HepG2 (cell line): Measurements from ENCODE around the gene NGF. TPM values are rescaled to one million over a fixed set of nuclear protein-coding genes. Genes with fewer than 3 reads are reported as not detected.

ENCODE experiments used
- ATAC-seq: fragments of 200-7000 bp; cut with Tn5 transposase; 3 replicates; pipeline ENCODE4 v1.9.1; 2020; ENCODE audit warnings: mild to moderate bottlenecking, moderate library complexity
- BruUV-seq: library from RNA; stranded (reverse); fragments of 400-500 nt; replicated peaks from 2 replicates; lab custom pipeline; 2021; lab: Mats Ljungman, UMichigan
- CTCF ChIA-PET: fragments of 300-600 bp; formaldehyde crosslinking; extraction: SDS; loops from one replicate; lab custom pipeline; 2021; ENCODE audit warnings: low total read pairs, inconsistent platforms, low intra/inter-chr PET ratio; lab: Yijun Ruan, JAX
- POLR2A ChIA-PET: fragments of 350-600 bp; sonication (Branson Sonifier 250); formaldehyde crosslinking; loops from one replicate; lab custom pipeline; 2020; ENCODE audit warnings: antibody characterized with exemption, inconsistent platforms; lab: Yijun Ruan, JAX
- DNase-seq: peaks from one replicate; pipeline ENCODE4 v3.0.0-alpha.2; 2015; ENCODE audit warnings: low spot score
- FAIRE-seq: peaks from 3 replicates; lab custom pipeline; 2011; peaks lifted over from hg19 to GRCh38; lab: Jason Lieb, UNC
- H2AFZ ChIP-seq: one replicate; pipeline ENCODE4 v1.6.1; 2011; ENCODE audit warnings: low read length, inconsistent platforms
- H3K27ac ChIP-seq: fragments of 300-600 bp; 3 replicates; pipeline ENCODE4 v1.8.0; 2011; ENCODE audit warnings: mixed run types, mild to moderate bottlenecking, mixed read lengths, low read length, inconsistent platforms; ENCODE audit not compliant: insufficient read depth; ENCODE audit errors: extremely low read length
- H3K27me3 ChIP-seq, 2 experiments: fragments of 200-600 bp in 1 of 2; 2 replicates in 1 of 2; 3 replicates in 1 of 2; pipeline versions ENCODE4 v1.6.0 to v1.8.0; 2011; ENCODE audit warnings: low read length in 2 of 2, mild to moderate bottlenecking in 2 of 2, moderate library complexity in 2 of 2, inconsistent platforms in 1 of 2; ENCODE audit not compliant: insufficient read depth in 2 of 2, control insufficient read depth in 1 of 2
- H3K36me3 ChIP-seq, 2 experiments: fragments of 200-600 bp in 1 of 2; replicated peaks in 1 of 2; 2 replicates in 1 of 2; 3 replicates in 1 of 2; pipeline versions ENCODE4 v1.5.1 to v1.8.0; 2011; ENCODE audit warnings: low read length in 2 of 2, inconsistent platforms in 1 of 2; ENCODE audit not compliant: insufficient read depth in 2 of 2, control insufficient read depth in 1 of 2
- H3K4me1 ChIP-seq: 2 replicates; pipeline ENCODE4 v1.5.1; 2012; ENCODE audit warnings: low read length, inconsistent platforms; ENCODE audit not compliant: insufficient read depth
- H3K4me2 ChIP-seq: 2 replicates; pipeline ENCODE4 v1.6.0; 2011; ENCODE audit warnings: low read depth, low read length, inconsistent platforms
- H3K4me3 ChIP-seq, 3 experiments: fragments of 200-600 bp in 1 of 3; sonication (generic), shearing (Covaris generic) in 1 of 3; replicated peaks in 1 of 3; 2 replicates each; pipeline ENCODE4 v1.5.1; 2011 to 2016; ENCODE audit warnings: low read length in 3 of 3, inconsistent platforms in 2 of 3, low read depth in 2 of 3, mild to moderate bottlenecking in 2 of 3, control low read depth in 1 of 3, mixed read lengths in 1 of 3; ENCODE audit not compliant: insufficient read depth in 1 of 3
- H3K79me2 ChIP-seq: one replicate; pipeline ENCODE4 v1.6.1; 2011; ENCODE audit warnings: low read length, inconsistent platforms; ENCODE audit not compliant: insufficient read depth
- H3K9ac ChIP-seq: 2 replicates; pipeline ENCODE4 v1.6.0; 2011; ENCODE audit warnings: mild to moderate bottlenecking, low read depth, low read length, inconsistent platforms; ENCODE audit not compliant: insufficient read depth
- H3K9me3 ChIP-seq: 2 replicates; pipeline ENCODE4 v1.5.1; 2012; ENCODE audit warnings: mild to moderate bottlenecking, low read length
- H4K20me1 ChIP-seq: 2 replicates; pipeline ENCODE4 v1.6.0; 2011; ENCODE audit warnings: inconsistent platforms, mild to moderate bottlenecking, low read length, moderate library complexity; ENCODE audit not compliant: insufficient read depth
- EED ChIP-seq: sonication (generic); formaldehyde crosslinking; IDR thresholded peaks from 2 replicates; pipeline ENCODE4 v1.5.0; 2020; ENCODE audit warnings: mild to moderate bottlenecking, missing genetic modification reagents
- FOSL1 ChIP-seq: sonication (generic); formaldehyde crosslinking; IDR thresholded peaks from 2 replicates; pipeline ENCODE4 v1.9.0; 2021; ENCODE audit warnings: missing genetic modification reagents, borderline replicate concordance
- GABPA ChIP-seq, 2 experiments: IDR thresholded peaks; 2 replicates each; pipeline ENCODE4 v1.6.1; 2011 to 2016; ENCODE audit warnings: low read depth in 2 of 2, low read length in 1 of 2, missing biosample characterization in 1 of 2, missing genetic modification characterization in 1 of 2
- IKZF4 ChIP-seq: sonication (generic); formaldehyde crosslinking; IDR thresholded peaks from 2 replicates; pipeline ENCODE4 v1.5.1; 2020; ENCODE audit warnings: borderline replicate concordance, mild to moderate bottlenecking, low read depth, missing genetic modification reagents; ENCODE audit errors: not compliant biosample characterization
- MEF2D ChIP-seq: sonication (generic); formaldehyde crosslinking; IDR thresholded peaks from 2 replicates; pipeline ENCODE4 v1.5.1; 2020; ENCODE audit warnings: mild to moderate bottlenecking, missing genetic modification reagents
- NCOA5 ChIP-seq: sonication (generic); formaldehyde crosslinking; IDR thresholded peaks from 2 replicates; pipeline ENCODE4 v1.4.0; 2020; ENCODE audit warnings: missing genetic modification reagents
- PAX8 ChIP-seq: sonication (generic); formaldehyde crosslinking; IDR thresholded peaks from 2 replicates; pipeline ENCODE4 v1.8.0; 2022; ENCODE audit warnings: mild to moderate bottlenecking, missing genetic modification reagents, borderline replicate concordance
- PHF5A ChIP-seq: IDR thresholded peaks from one replicate; pipeline ENCODE4 v1.6.1; 2018; ENCODE audit warnings: low read depth, missing genetic modification reagents; ENCODE audit not compliant: unreplicated experiment
- RBM22 ChIP-seq: fragments of 200-400 bp; formaldehyde crosslinking; optimal IDR thresholded peaks from 2 replicates; pipeline ENCODE3; 2017; ENCODE audit warnings: mild to moderate bottlenecking, low read length, moderate library complexity
- RXRB ChIP-seq: IDR thresholded peaks from 2 replicates; pipeline ENCODE4 v1.6.1; 2016; ENCODE audit warnings: borderline replicate concordance, missing genetic modification reagents, missing compliant biosample characterization
- SRSF4 ChIP-seq: fragments of 200-400 bp; formaldehyde crosslinking; IDR thresholded peaks from one replicate; pipeline ENCODE4 v1.6.1; 2018; ENCODE audit warnings: mild to moderate bottlenecking, low read depth, low read length, moderate library complexity; ENCODE audit not compliant: poor library complexity, severe bottlenecking
- ZNF282 ChIP-seq: fragments of 450-650 bp; IDR thresholded peaks from 2 replicates; pipeline ENCODE4 v1.6.1; 2018; ENCODE audit not compliant: partially characterized antibody
- ZNF589 ChIP-seq: sonication (generic); formaldehyde crosslinking; conservative IDR thresholded peaks from 2 replicates; pipeline ENCODE4 v1.8.0; 2022; ENCODE audit warnings: mild to moderate bottlenecking, moderate library complexity, missing genetic modification reagents
- ZNF614 ChIP-seq: IDR thresholded peaks from 2 replicates; pipeline ENCODE4 v1.6.1; 2018; ENCODE audit warnings: missing biosample characterization, missing genetic modification reagents, inconsistent platforms, borderline replicate concordance
- ZNF816 ChIP-seq: sonication (generic); formaldehyde crosslinking; IDR thresholded peaks from 2 replicates; pipeline ENCODE4 v1.8.0; 2022; ENCODE audit warnings: missing genetic modification reagents, mild to moderate bottlenecking, borderline replicate concordance
- WGBS: methylation state at CpG from one replicate; pipeline ENCODE4 v1.1.6; 2017; ENCODE audit warnings: low lambda C conversion rate; 5-methylcytosine and 5-hydroxymethylcytosine counted together
- in situ Hi-C: cut with HindIII; loops from 2 replicates; pipeline ENCODE4 v1.10.0; 2017; ENCODE audit warnings: low pct_unique_long_range_greater_than_20kb; ENCODE audit not compliant: extremely low pct_ligation_motif_present
- intact Hi-C: fragments of 100-400 bp; cut with micrococcal nuclease; formaldehyde crosslinking; loops from one replicate; pipeline ENCODE4 v1.10.0; 2022; ENCODE audit not compliant: unreplicated experiment
- polyA plus RNA-seq, 8 experiments: library from polyadenylated mRNA; depleted of rRNA in 3 of 8; stranded (reverse) in 7 of 8; unstranded in 1 of 8; fragments of >200 nt; fragmentation: Illumina TruSeq in 4 of 8; extraction: Trizol in 4 of 8; gene quantifications; 2 replicates each; pipeline versions ENCODE4 v1.2.1 to v1.2.3, GENCODE V29; 2011 to 2016; ENCODE audit warnings: low read depth in 4 of 8, missing spikeins in 1 of 8, mixed read lengths in 1 of 8; ENCODE audit not compliant: insufficient read depth in 1 of 8
- total RNA-seq, 5 experiments: library from RNA; depleted of rRNA; stranded (reverse); fragments of >200 nt; fragmentation: Illumina TruSeq; extraction: Trizol; gene quantifications; 2 replicates each; pipeline ENCODE4 v1.2.3, GENCODE V29; 2016; ENCODE audit warnings: low read depth in 1 of 5
- TF ChIP-seq, protein P1 (sequence below): sonication (generic); formaldehyde crosslinking; IDR thresholded peaks from 2 replicates; pipeline ENCODE4 v1.9.0; 2021; ENCODE audit warnings: missing genetic modification reagents, borderline replicate concordance
- TF ChIP-seq, protein P2 (sequence below): sonication (generic); formaldehyde crosslinking; IDR thresholded peaks from 2 replicates; pipeline ENCODE4 v1.9.0; 2021; ENCODE audit warnings: missing genetic modification reagents, borderline replicate concordance

The NGF gene
- total and polyA plus RNA-seq, 2 of the 13 experiments (the other 11 are each of a cell fraction or from before 2014, with no cell fraction given), result not detected

DNA sequence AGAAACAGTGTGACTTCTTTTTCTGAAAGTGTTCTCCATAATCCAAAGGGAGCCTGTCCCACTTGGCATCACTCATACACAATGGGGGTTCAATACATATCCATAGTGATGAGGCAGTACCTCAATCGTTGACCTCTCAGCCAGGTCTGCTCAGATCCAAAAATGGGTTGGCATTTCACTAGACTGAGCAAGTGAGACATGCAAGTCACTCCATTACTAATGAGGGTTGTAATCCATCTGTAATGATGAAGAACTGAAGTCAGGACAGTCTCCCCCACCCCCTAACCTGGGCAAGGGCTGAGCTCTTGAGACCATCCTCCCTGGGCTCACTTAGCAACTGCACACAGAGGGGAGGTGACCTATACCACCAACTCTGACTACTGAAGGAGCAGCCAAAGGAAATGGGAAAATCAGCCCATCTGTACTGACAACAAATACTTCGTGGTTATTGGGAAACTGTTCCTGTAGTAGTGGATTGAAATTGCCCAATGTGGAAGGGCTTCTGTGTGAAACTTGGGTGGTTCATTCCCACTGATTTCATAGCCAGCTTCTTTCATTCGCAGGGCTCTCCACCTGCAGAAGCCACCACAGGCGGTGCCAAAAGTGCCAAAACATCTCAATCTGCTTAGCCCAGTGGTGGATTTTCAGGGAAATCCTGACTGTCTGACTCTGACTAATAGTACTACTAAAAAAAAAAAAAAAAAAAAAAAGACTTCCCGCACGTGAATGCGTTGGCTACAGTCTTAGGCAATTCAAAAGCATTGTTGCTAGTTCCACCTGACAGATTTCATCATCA, 5.0 kb downstream of the NGF start:
- no TSS peak for BruUV-seq
- FAIRE-seq (no peak), ATAC-seq (no peak), DNase-seq (no peak)
- H3K4me2 ChIP-seq, result no peak overlapping the region
- intact Hi-C loops, result no loop called here
- in situ Hi-C loops, result no loop called here
- H3K36me3 ChIP-seq, result no peaks in the 10 kb centered on the region
- TF ChIP-seq ZNF282 (no peak), ZNF614 (CRISPR knock-in tag) (no peak), ZNF816 (CRISPR knock-in tag) (no peak), IKZF4 (CRISPR knock-in tag) (no peak), EED (CRISPR knock-in tag) (no peak), NCOA5 (CRISPR knock-in tag) (no peak), PAX8 (CRISPR knock-in tag) (no peak), SRSF4 (no peak), ZNF589 (no peak), MEF2D (CRISPR knock-in tag) (no peak), RBM22 (no peak), RXRB (no peak), FOSL1 (CRISPR knock-in tag) (no peak), PHF5A (CRISPR knock-in tag) (no peak), GABPA (IDR thresholded peaks at IDR 0.05; ENCODE audit: low read depth, low read length) (no peak), GABPA (CRISPR knock-in tag; IDR thresholded peaks at IDR 0.05; ENCODE audit: low read depth) (no peak)
- TF ChIP-seq, protein P1, sequence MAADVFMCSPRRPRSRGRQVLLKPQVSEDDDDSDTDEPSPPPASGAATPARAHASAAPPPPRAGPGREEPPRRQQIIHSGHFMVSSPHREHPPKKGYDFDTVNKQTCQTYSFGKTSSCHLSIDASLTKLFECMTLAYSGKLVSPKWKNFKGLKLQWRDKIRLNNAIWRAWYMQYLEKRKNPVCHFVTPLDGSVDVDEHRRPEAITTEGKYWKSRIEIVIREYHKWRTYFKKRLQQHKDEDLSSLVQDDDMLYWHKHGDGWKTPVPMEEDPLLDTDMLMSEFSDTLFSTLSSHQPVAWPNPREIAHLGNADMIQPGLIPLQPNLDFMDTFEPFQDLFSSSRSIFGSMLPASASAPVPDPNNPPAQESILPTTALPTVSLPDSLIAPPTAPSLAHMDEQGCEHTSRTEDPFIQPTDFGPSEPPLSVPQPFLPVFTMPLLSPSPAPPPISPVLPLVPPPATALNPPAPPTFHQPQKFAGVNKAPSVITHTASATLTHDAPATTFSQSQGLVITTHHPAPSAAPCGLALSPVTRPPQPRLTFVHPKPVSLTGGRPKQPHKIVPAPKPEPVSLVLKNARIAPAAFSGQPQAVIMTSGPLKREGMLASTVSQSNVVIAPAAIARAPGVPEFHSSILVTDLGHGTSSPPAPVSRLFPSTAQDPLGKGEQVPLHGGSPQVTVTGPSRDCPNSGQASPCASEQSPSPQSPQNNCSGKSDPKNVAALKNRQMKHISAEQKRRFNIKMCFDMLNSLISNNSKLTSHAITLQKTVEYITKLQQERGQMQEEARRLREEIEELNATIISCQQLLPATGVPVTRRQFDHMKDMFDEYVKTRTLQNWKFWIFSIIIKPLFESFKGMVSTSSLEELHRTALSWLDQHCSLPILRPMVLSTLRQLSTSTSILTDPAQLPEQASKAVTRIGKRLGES (CRISPR knock-in tag), result no peak
- TF ChIP-seq, protein P2, sequence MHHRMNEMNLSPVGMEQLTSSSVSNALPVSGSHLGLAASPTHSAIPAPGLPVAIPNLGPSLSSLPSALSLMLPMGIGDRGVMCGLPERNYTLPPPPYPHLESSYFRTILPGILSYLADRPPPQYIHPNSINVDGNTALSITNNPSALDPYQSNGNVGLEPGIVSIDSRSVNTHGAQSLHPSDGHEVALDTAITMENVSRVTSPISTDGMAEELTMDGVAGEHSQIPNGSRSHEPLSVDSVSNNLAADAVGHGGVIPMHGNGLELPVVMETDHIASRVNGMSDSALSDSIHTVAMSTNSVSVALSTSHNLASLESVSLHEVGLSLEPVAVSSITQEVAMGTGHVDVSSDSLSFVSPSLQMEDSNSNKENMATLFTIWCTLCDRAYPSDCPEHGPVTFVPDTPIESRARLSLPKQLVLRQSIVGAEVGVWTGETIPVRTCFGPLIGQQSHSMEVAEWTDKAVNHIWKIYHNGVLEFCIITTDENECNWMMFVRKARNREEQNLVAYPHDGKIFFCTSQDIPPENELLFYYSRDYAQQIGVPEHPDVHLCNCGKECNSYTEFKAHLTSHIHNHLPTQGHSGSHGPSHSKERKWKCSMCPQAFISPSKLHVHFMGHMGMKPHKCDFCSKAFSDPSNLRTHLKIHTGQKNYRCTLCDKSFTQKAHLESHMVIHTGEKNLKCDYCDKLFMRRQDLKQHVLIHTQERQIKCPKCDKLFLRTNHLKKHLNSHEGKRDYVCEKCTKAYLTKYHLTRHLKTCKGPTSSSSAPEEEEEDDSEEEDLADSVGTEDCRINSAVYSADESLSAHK, result no peak
- H3K4me1 ChIP-seq, result no peaks in the 10 kb centered on the region
- H3K4me3 ChIP-seq, result no peak overlapping the region
- no peaks in the 10 kb centered on the region for H3K79me2 ChIP-seq
- no peaks in the 10 kb centered on the region for H4K20me1 ChIP-seq
- WGBS, result 50% methylated on average over 7 of the region's 7 CpGs
- ChIA-PET CTCF (no interaction called here), POLR2A (no interaction called here)
- no peak overlapping the region for H3K9ac ChIP-seq
- H3K27ac ChIP-seq, result no peak overlapping the region
- 0 out of 5 replicates have a peak, but pooled peaks cover 0 to 2% of the 10 kb centered on the region in 2 experiments for H3K27me3 ChIP-seq
- H2AFZ ChIP-seq, result no peak overlapping the region
- no peaks in the 10 kb centered on the region for H3K9me3 ChIP-seq
